ENCODE measurements around the gene ZNF764. TPM values are rescaled to one million over a fixed set of nuclear protein-coding genes. Genes with fewer than 3 reads are reported as not detected.

The ZNF764 gene
- total and polyA plus RNA-seq, 9 of the 15 experiments (the other 6 are each of a cell fraction or from before 2014, with no cell fraction given) = 0.69 to 10.1 (median 4.1) TPM

DNA sequence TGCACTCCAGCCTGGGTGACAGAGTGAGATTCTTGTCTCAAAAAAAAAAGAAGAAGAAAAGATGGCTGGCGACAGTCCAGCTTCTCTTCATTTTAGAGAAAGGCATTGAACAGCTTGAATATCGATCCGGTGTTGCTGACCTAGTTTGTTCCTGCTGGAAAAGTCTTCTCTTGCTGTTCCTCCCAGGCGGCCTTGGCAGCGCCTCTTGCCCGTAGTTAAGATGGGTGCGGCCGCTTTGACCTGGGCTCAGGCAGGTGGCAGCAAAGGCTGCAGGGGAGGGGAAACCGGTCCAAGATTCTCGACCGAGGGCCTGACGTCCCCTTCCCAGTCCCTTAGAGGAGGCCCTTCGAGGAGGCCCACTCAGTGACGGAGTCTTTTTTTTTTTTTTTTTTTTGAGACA is 3.8 kb upstream of the ZNF764 start (continued):
- TF ChIP-seq TRIM28 (IDR thresholded peaks at IDR 0.05) (no peak), ARNT (IDR thresholded peaks at IDR 0.05) (no peak), CREB1 (IDR thresholded peaks at IDR 0.05) (no peak), CREB1 (CRISPR knock-in tag; IDR thresholded peaks at IDR 0.05) (no peak), NRF1 (conservative IDR thresholded peaks at IDR 0.05 in 1 of 2, IDR thresholded peaks at IDR 0.05 in 1 of 2) (no peak), MCM7 (IDR thresholded peaks at IDR 0.05) (no peak), ZNF133 (CRISPR knock-in tag; IDR thresholded peaks at IDR 0.05) (no peak), PTTG1 (tag; IDR thresholded peaks at IDR 0.05; ENCODE audit: low read depth) (no peak), EWSR1 (IDR thresholded peaks at IDR 0.05; ENCODE audit: borderline replicate concordance, low read depth, partially characterized antibody) (no peak), RNF219 (CRISPR knock-in tag; IDR thresholded peaks at IDR 0.05) (no peak), BMI1 (IDR thresholded peaks at IDR 0.05; ENCODE audit: low read length) (no peak), RBM39 (optimal IDR thresholded peaks at IDR 0.05; ENCODE audit: low read depth, low read length) (no peak)

Measured in K562 (cell line).